Cardiac fibroblast (primary cell): ENCODE measurements around the gene SETSIP.

Experiments
- DNase-seq, 2 donors: peaks; one replicate each; pipeline versions ENCODE4 v3.0.0 to v3.0.0-alpha.2; 2010; ENCODE audit warnings: low read depth in 2 of 2
- H3K4me3 ChIP-seq, 2 donors: replicated peaks in 1 of 2; 1 replicate in 1 of 2; 2 replicates in 1 of 2; pipeline ENCODE4 v1.5.1; 2011; ENCODE audit warnings: low read depth in 2 of 2, low read length in 2 of 2, mild to moderate bottlenecking in 2 of 2, moderate library complexity in 1 of 2
- TF ChIP-seq, protein P1 (sequence below): IDR thresholded peaks from one replicate; pipeline ENCODE4 v1.5.1; 2011; ENCODE audit warnings: low read depth, mild to moderate bottlenecking, low read length, inconsistent platforms

Gene SETSIP

DNA sequence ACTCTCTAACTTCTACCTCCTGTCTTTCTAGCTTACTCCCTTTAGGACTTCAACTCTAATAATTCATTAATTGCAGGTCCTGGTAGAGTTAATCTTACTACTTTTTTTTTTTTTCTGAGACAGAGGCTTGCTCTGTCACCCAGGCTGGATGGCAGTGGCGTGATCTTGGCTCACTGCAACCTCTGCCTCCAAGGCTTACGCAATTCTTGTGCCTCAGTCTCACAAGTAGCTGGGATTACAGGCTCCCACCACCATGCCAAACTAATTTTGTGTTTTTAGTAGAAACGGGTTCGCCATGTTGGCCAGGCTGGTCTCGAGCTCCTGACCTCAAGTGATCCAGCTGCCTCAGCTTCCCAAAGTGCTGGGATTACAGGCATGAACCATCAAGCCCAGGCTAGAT is 20.7 kb upstream of the SETSIP start:
- DNase-seq: no peak
- TF ChIP-seq, protein P1, sequence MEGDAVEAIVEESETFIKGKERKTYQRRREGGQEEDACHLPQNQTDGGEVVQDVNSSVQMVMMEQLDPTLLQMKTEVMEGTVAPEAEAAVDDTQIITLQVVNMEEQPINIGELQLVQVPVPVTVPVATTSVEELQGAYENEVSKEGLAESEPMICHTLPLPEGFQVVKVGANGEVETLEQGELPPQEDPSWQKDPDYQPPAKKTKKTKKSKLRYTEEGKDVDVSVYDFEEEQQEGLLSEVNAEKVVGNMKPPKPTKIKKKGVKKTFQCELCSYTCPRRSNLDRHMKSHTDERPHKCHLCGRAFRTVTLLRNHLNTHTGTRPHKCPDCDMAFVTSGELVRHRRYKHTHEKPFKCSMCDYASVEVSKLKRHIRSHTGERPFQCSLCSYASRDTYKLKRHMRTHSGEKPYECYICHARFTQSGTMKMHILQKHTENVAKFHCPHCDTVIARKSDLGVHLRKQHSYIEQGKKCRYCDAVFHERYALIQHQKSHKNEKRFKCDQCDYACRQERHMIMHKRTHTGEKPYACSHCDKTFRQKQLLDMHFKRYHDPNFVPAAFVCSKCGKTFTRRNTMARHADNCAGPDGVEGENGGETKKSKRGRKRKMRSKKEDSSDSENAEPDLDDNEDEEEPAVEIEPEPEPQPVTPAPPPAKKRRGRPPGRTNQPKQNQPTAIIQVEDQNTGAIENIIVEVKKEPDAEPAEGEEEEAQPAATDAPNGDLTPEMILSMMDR: no peak
- no peak overlapping the region for H3K4me3 ChIP-seq

DNA sequence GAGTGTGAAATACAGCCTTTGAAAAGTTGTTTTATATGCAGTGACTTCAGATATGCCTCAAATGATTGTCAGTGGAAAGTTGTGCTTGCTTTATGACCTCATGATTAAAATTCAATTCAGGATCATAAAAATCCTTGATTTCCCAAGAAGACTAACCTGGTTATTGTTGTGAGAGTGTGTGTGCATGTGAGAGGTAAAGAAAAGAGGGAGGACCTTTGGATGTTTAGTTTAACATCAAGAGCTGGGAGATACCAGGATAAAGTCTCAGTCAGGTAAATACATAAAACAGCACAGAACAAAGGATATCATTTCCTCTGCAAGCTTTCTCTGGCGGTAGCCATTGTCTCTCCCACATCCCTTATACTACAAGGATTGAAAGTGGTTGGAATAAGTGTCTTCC is 19.4 kb upstream of the SETSIP start:
- TF ChIP-seq, protein P1: no peak
- no peak for DNase-seq
- no peak overlapping the region for H3K4me3 ChIP-seq

DNA sequence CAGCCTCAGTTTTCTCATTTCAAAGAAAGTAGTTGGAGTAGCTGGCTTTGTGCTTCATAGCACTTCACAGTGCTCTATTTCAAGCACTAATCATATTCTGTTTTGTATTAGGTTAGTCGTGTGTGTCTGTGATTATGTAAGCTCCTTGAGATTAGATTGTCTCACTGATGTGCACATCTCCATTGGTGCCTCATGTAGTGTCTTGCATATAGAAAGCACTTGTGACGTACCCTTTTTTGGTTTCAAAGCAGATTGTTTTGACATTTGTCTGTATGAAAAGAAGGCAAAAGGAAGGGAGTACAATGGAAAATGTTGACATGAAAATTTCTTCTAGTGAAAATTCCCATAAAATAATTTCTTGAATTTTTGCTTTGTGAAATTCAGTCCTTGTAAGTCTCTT is 18.9 kb upstream of the SETSIP start:
- TF ChIP-seq, protein P1: no peak
- H3K4me3 ChIP-seq: no peak overlapping the region
- no peak for DNase-seq

DNA sequence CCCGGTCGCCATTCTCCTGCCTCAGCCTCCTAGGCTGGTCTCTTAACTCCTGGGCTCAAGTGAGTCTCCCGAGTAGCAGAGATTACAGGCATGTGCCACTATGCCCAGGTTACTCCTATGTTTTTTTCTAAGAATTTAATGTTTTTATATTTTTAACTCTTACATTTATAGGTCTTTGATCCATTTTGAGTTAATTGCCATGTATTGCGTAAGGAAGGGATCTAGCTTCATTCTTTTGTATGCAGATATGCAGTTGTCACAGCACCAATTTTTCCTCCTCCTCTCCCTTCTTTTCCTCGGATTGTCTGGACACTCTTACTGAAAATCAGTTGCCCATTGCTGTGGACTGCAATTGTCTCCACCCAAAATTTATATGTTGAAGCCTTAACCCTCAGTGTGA is 16.4 kb upstream of the SETSIP start:
- DNase-seq: no peak
- no peak overlapping the region for H3K4me3 ChIP-seq
- TF ChIP-seq, protein P1: no peak

DNA sequence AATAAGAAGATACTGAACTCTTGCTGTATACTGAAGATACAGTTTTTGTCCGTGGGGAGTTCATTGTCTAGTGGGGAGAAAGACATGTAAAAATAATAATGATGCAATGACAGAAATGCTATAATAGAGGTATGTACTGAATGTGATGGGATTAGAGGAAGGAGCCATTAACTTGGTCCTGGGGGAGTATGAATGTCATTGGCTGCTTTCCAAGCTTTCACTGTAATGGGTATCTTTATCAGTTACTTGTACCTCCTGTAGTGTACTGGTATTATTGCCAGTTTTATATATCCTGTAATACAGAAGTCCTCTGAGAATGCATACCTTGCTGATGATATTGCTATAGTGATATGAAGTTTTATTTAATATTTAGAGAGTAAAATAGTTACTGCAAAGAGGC is 12.3 kb upstream of the SETSIP start:
- H3K4me3 ChIP-seq: no peak overlapping the region
- TF ChIP-seq, protein P1: no peak
- DNase-seq: peak in 1 of 2 donors; percentile 63

DNA sequence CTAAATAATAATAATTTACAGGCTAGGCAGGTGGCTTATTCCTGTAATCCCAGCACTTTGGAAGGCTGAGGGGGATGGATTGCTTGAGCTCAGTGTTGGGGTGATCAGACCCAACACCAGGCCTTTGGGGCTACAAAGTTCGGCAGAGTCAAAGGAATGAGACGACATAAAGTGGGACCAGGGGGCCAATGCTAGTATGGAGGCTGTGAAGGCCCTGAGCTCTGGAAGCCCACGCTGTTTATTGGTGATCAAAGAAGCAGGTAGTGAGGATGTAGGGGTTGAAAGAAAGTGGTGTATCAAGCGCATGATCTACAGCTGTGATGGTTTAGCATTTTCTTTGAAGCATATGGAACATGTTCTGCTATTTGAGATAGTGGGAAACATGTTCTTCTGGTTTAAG is 10.5 kb upstream of the SETSIP start:
- TF ChIP-seq, protein P1: no peak
- DNase-seq: peak in 1 of 2 donors; percentile 16
- H3K4me3 ChIP-seq: no peak overlapping the region

DNA sequence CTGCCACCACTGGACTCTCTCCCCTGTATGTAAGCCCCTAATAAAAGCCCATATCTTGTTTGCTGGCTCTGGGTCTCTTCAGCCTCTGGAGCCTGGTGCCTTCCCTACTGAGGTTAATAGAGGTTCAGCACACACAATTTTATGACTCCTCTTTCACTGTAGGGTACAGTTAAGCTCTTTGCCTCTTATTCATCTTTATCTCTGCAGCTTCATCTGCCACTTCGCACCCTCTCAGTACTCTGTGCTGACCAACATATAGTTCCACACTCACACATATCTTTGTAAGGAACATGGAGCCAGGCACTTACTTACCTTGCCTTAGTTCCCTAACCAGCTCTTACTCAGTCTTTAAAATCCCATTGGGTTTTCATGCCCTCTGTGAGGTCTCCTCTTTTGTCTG is 9.4 kb upstream of the SETSIP start:
- H3K4me3 ChIP-seq: no peak overlapping the region
- DNase-seq: no peak
- TF ChIP-seq, protein P1: no peak
